NCI-H146 (cell line): ENCODE measurements around the gene GRAMD2B.
"Not testable (repeated sequence)": the region's sequence is repeated elsewhere in the genome, so short reads cannot be mapped to it uniquely, and the experiment has no call there.

Source experiments
- DNase-seq: peaks from one replicate; lab custom pipeline; 2025; lab: John Stamatoyannopoulos, UW

The GRAMD2B gene

GRCh38 chr5:126513703-126514102, 90.5 kb downstream of the GRAMD2B start:
- DNase-seq = no peak

DNA sequence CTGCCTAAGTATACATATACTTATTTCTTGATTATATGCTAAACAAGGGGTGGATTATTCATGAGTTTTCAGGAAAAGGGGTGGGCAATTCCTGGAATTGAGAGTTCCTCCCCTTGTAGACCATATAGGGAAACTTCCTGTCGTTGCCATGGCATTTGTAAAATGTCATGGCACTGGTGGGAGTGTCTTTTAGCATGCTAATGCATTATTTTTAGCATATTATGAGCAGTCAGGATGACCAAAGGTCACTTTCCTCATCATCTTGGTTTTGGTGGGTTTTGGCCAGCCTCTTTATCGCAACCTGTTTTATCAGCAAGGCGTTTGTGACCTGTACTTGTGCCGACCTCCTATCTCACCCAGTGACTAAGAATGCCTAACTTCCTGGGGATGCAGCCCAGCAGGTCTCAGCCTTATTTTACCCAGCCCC, 90.9 kb downstream of the GRAMD2B start:
- no peak for DNase-seq

GRCh38 chr5:126514558-126515141, 91.4 kb downstream of the GRAMD2B start:
- DNase-seq = no peak

- no peak for DNase-seq
Measured at GRCh38 chr5:126515337-126515736, 92.1 kb downstream of the GRAMD2B start.

GRCh38 chr5:126516133-126516532, 92.9 kb downstream of the GRAMD2B start:
- peak; percentile 39 for DNase-seq

DNA sequence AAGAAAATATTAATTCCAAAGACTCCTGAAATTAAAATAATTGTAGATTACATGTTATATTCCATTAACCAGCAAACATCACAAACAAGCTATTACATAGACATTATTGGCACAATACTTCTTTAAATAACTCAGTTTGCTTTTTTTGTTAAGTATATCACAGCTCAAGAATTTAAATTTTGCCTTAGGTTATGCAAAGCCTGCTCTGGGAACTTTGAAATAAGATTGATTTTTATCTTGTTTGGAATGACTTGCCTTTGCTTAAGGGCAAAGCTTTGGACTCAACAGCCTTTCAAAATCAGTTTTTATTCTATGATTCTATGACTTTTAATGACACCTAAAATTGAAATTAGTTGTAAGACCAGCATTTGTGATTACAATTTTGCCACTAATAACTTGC, 93.6 kb downstream of the GRAMD2B start:
- DNase-seq = no peak

GRCh38 chr5:126519223-126519622, 96.0 kb downstream of the GRAMD2B start:
- not testable (repeated sequence) for DNase-seq

GRCh38 chr5:126519637-126520592, 96.7 kb downstream of the GRAMD2B start:
- DNase-seq = no peak

GRCh38 chr5:126520593-126520953, 97.4 kb downstream of the GRAMD2B start:
- no peak for DNase-seq

DNA sequence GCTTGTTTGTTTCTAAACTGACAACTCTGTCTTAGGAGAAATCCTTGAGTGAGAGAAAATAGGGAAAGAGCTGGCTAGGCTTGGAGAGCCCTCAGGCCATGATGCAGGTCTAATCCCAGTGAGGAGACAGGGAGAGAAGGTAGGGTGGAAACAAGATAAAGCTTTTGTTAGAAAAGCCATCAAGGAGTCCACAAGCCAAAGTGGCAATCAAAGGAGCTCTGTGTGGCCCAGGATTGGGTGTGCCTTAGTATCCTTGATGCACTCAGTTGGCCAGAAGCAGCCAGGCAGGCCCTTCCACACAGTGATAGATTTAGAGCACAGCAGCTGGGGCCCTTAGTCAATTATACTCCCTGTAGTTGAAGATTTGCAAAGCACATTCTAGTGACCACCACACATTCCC, 97.9 kb downstream of the GRAMD2B start:
- DNase-seq = no peak

- DNase-seq = no peak
Measured at GRCh38 chr5:126523818-126524510, 100.8 kb downstream of the GRAMD2B start.

DNA sequence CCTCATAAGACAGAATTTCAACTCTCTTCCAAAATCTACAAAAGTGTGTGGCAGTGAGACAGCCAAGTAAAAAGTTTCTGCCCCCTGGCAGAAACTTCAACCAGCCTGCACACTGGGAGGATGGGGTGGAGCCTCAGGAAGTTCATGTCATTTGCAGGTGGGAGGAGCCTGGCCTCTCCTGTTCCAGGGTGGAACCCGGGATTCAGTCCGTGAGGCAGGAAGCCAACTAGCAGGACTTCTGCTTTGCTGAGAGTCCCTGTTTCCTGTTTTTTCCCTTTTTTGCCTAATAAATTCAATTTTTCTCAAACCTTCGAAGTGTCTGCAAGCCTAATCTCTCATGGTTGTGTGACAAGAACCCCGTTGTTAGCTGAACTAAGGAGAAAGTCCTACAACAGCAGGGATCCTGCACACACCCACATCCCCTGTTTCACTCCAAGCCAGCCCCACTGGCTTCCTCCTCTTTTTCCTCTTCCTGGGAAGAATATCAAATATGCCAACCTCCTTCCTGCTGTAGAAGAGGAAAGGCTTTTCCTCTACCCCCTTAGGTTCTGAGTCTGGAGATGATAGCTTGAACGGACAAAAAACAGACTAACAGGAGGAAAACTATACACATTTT, 102.5 kb downstream of the GRAMD2B start:
- no peak for DNase-seq

GRCh38 chr5:126526493-126526892, 103.3 kb downstream of the GRAMD2B start:
- no peak for DNase-seq

GRCh38 chr5:126527158-126527557, 103.9 kb downstream of the GRAMD2B start:
- no peak for DNase-seq

DNA sequence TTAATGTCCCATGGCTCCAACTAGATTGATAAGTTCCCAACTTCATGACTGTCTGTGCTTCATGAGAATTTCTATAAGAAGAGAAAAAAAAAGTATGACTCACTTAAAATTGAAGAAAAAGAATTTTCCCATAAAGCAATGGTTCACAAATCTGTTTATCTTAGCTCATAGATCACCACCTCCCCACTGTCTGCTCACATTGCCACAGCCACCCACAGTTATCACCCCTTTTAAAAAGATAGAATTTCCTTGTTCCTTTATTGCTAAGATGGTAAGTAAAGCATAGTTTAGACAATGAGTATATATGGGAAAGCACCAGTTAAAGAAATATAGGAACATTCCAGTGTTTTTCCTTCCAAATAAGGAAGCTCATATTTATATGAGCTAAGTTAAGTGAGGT, 104.7 kb downstream of the GRAMD2B start:
- DNase-seq = no peak

DNA sequence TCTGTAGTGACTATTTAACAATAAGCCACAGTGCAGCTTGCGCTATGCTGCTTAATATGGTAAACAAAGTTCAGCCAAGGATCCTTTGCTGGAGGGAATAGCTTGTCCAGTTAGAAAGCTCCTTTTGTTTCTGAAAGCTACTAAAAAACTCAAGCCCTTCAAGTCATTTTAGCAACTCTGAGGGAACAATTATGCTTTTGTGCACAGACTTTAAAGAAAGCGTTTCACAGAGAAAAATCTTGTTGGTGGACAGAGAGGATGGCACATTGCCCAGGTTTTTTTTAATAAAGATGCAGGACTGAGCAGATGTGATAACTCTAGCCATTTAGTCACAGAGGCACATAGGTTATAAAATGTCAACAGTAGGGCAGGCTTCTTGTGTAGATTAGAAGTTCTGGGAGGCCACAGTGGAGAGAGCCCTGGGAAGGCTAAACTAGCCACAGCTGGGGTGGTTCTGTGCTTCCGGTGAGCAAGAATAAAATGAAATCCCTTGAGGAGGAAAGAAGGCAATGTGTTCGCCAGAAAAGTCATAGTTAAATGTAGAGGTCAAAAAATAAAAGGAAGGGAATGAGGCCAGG, 108.4 kb downstream of the GRAMD2B start:
- no peak for DNase-seq

DNA sequence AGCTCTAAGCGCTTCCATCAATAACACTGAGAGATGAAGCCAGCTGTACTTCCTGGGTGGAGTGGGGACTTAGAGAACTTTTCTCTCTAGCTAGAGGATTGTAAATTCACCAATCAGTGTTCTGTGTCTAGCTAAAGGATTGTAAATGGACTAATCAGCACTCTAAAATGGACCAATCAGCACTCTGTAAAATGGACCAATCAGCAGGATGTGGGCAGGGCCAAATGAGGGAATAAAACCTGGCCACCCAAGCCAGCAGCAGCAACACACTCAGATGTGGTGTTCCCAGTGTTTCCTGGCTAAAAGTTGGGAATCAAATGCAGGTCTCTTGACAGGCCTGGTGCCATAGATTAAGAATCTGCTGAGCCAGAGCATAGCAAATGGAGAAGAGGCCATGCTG, 111.3 kb downstream of the GRAMD2B start:
- DNase-seq = no peak

DNA sequence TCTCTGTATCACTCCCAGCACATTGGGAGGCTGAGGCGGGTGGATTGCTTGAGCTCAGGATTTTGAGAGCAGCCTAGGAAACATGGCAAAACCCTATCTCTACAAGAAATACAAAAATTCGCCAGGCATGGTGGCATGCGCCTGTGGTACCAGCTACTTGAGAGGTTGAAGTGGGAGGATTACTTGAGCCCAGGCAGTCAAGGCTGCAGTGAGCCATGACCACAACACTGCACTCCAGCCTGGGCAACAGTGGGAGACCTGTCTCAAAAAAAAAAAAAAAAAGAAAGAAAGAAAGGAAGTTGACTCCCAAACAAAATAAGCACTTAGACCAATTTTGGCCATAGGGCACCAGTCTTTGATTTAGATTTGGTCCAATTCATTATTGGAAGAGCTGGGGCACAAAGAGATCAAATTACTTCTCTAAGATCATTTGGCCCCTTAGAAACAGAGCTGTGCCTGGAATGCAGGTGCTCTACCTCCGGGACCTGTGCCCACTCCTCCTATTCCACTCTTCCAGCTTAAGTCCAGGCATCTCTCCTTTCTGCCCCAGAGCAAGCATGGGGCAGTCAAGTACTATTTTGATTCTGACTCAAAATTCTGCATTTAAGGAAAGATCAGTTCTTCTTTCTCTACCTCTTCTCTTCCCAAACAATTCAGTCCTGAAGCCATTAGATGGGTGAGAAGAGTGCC, 112.8 kb downstream of the GRAMD2B start:
- no peak for DNase-seq

- no peak for DNase-seq
Measured at GRCh38 chr5:126536874-126537273, 113.7 kb downstream of the GRAMD2B start.

DNA sequence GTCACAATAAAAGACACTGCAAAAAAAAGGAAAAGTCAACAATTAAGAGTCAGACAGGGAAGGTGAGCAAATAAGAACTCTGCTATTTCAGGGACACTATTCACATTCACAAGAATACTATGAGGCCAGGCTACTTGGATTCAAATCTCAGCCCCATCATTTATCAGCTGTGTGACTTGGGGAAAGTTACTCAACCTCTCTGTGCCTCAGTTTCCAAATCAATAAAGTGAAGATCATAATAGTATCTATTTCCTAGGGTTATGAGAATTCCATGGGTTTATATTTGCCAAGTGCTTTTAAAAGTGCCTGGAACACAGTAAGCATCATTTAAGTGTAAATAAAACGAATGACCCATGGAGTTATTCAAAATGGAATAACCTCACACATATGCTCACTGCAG, 115.4 kb downstream of the GRAMD2B start:
- no peak for DNase-seq

GRCh38 chr5:126540631-126541030, 117.4 kb downstream of the GRAMD2B start:
- DNase-seq = no peak
